Measurements from ENCODE around the gene NDE1. TPM values are rescaled to one million over a fixed set of nuclear protein-coding genes. Genes with fewer than 3 reads are reported as not detected.

Gene NDE1
- total and polyA plus RNA-seq, 7 donors, result 6.6 to 17.0 (median 10.3) TPM

DNA sequence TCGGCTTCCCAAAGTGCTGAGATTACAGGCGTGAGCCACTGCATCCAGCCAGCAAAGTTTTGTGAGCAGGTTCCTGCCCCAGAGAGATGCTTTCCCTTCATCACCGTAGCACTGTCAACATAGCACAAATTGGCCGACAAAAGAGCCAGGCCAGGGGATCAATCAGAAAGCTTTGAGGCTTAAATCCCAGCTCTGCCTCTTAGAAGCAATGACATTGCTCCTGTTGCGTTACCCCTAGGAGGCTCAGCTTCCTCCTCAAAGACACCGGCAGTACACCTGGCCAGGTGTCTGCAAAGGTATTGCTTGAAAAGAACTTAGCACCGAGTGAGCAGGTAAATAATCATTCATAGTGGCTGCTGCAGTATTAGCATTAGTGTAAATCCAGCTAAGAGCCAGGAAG is 86.5 kb downstream of the NDE1 start:
- DNase-seq, result no peak
- WGBS, 3 donors, result 71 to 81% (median 79%) methylated on average over 7 of the region's 7 CpGs

GRCh38 chr16:15737140-15737644 is 87.1 kb downstream of the NDE1 start:
- no peak for TF ChIP-seq CTCF (IDR thresholded peaks at IDR 0.05)
- WGBS, 3 donors, result 80 to 90% (median 86%) methylated on average over 13 to 18 of the region's 18 CpGs
- DNase-seq (no peak), ATAC-seq (no peak)
- Histone ChIP-seq H3K4me1 (no peaks in the 10 kb centered on the region), H3K9me3 (no peaks in the 10 kb centered on the region), H3K27ac (no peak overlapping the region), H3K27me3 (ENCODE audit: insufficient read depth in 3 of 3, low read length in 2 of 3) (no peaks in the 10 kb centered on the region), H3K4me3 (no peak overlapping the region), H3K36me3 (ENCODE audit: insufficient read depth in 1 of 2, low read depth in 1 of 2) (no peaks in the 10 kb centered on the region)
- intact Hi-C loops (cut with DNase I), result no loop called here

More for the DNA sequence above, 86.5 kb downstream of the NDE1 start:
- Histone ChIP-seq H3K9me3 (no peaks in the 10 kb centered on the region), H3K27me3 (ENCODE audit: insufficient read depth in 3 of 3, low read length in 2 of 3) (no peaks in the 10 kb centered on the region), H3K4me3 (no peak overlapping the region), H3K4me1 (no peaks in the 10 kb centered on the region), H3K36me3 (ENCODE audit: insufficient read depth in 1 of 2, low read depth in 1 of 2) (no peaks in the 10 kb centered on the region), H3K27ac (no peak overlapping the region)
- no peak for TF ChIP-seq CTCF (IDR thresholded peaks at IDR 0.05)
- ATAC-seq, result no peak
- intact Hi-C loops (cut with DNase I), result no loop called here

GRCh38 chr16:15739464-15739863 is 89.4 kb downstream of the NDE1 start:
- no peaks in the 10 kb centered on the region for H3K36me3 ChIP-seq (ENCODE audit: insufficient read depth in 1 of 2, low read depth in 1 of 2)
- no peak for ATAC-seq
- no peak for DNase-seq
- no peaks in the 10 kb centered on the region for H3K4me1 ChIP-seq
- WGBS, 3 donors, result 60 to 76% (median 76%) methylated on average over 2 of the region's 2 CpGs
- no peaks in the 10 kb centered on the region for H3K27me3 ChIP-seq (ENCODE audit: insufficient read depth in 3 of 3, low read length in 2 of 3)
- intact Hi-C loops (cut with DNase I), result no loop called here
- H3K9me3 ChIP-seq, result no peaks in the 10 kb centered on the region
- H3K4me3 ChIP-seq, result no peak overlapping the region
- no peak overlapping the region for H3K27ac ChIP-seq
- TF ChIP-seq CTCF (IDR thresholded peaks at IDR 0.05), result no peak

DNA sequence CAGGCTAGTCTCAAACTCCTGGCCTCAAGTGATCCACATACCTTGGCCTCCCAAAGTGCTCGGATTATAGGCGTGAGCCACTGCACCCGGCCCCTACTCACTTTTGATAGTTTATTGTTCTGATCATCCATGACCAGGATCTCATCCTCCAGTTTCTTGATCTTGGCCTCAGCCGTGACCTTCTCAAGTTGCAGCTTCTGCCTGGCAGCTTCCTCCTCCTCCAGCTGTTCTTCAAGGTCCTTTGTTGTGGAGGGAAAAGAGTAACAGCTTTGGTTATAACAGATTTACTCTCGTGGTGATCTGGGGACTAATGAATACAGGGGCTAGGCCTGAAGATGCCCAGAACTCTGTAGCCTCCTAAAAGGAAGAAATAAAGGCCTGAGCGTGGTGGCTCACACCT is 89.9 kb downstream of the NDE1 start:
- no peaks in the 10 kb centered on the region for H3K4me1 ChIP-seq
- no peak for TF ChIP-seq CTCF (IDR thresholded peaks at IDR 0.05)
- no peak overlapping the region for H3K4me3 ChIP-seq
- H3K27me3 ChIP-seq (ENCODE audit: insufficient read depth in 3 of 3, low read length in 2 of 3), result no peaks in the 10 kb centered on the region
- intact Hi-C loops (cut with DNase I), result no loop called here
- 58 to 64% (median 63%) methylated on average over 6 of the region's 6 CpGs for WGBS, 3 donors
- no peak for ATAC-seq
- H3K36me3 ChIP-seq (ENCODE audit: insufficient read depth in 1 of 2, low read depth in 1 of 2), result no peaks in the 10 kb centered on the region
- no peaks in the 10 kb centered on the region for H3K9me3 ChIP-seq
- no peak for DNase-seq
- no peak overlapping the region for H3K27ac ChIP-seq

DNA sequence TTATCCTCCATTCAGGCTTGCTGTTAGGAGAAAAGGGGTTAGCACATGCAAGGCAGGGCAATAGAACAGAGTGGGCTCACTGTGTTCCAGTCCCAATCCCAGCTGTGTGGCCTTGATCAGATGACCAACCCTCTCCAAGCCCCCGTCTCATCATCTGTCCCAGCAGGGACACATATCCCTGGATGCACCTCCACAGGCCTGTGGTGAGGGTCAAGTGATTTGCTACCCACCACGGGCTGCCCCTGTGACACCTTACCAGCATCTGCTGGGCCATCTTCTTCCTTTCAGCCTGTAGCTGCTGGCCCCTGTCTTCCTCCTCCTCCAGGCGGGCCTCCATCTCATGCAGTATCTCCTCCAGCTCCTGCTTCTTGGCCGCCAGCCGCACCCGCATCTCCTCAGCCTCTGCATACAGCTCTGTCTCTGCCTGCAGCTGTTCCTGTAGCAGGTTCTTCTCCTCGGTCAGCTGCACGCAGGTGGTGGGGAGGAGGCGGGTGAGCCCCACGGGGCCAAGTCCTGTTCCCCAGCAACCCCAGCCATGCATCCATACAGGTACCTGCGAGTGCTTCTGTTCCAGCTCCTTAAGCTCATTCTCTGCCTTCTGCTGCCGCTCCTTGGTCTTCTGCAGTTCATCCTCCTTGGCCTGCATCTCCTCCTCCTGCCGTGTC is 91.3 kb downstream of the NDE1 start:
- Histone ChIP-seq H3K36me3 (ENCODE audit: insufficient read depth in 1 of 2, low read depth in 1 of 2) (no peaks in the 10 kb centered on the region), H3K9me3 (no peaks in the 10 kb centered on the region), H3K4me1 (no peaks in the 10 kb centered on the region), H3K27me3 (ENCODE audit: insufficient read depth in 3 of 3, low read length in 2 of 3) (no peaks in the 10 kb centered on the region), H3K27ac (no peak overlapping the region), H3K4me3 (no peak overlapping the region)
- intact Hi-C loops (cut with DNase I), result no loop called here
- ATAC-seq (no peak), DNase-seq (no peak)
- WGBS, 3 donors, result 87 to 89% (median 88%) methylated on average over 13 of the region's 13 CpGs
- TF ChIP-seq CTCF (IDR thresholded peaks at IDR 0.05), result no peak
